Osteocyte (in vitro differentiated cells): Measurements from ENCODE around the gene RNU7-1. TPM values are rescaled to one million over a fixed set of nuclear protein-coding genes. Genes with fewer than 3 reads are reported as not detected.

Experiments used
- DNase-seq: peaks from one replicate; pipeline ENCODE4 v3.0.0; 2021; ENCODE audit warnings: mixed read lengths; ENCODE audit not compliant: unreplicated experiment; ENCODE audit errors: extremely low spot score
- H3K27ac Mint-ChIP-seq: one replicate; pipeline ENCODE4 v1.8.0; 2021; ENCODE audit warnings: mild to moderate bottlenecking, mixed read lengths; ENCODE audit not compliant: unreplicated experiment
- H3K27me3 Mint-ChIP-seq: one replicate; pipeline ENCODE4 v1.8.0; 2021; ENCODE audit warnings: mixed read lengths; ENCODE audit not compliant: unreplicated experiment
- H3K36me3 Mint-ChIP-seq: one replicate; pipeline ENCODE4 v1.8.0; 2021; ENCODE audit warnings: mixed read lengths; ENCODE audit not compliant: unreplicated experiment
- H3K4me1 Mint-ChIP-seq: one replicate; pipeline ENCODE4 v1.8.0; 2021; ENCODE audit warnings: mixed read lengths; ENCODE audit not compliant: unreplicated experiment
- H3K4me3 Mint-ChIP-seq: one replicate; pipeline ENCODE4 v1.8.0; 2021; ENCODE audit warnings: mild to moderate bottlenecking, moderate library complexity, mixed read lengths; ENCODE audit not compliant: unreplicated experiment
- H3K9me3 Mint-ChIP-seq: one replicate; pipeline ENCODE4 v1.8.0; 2021; ENCODE audit warnings: mixed read lengths; ENCODE audit not compliant: unreplicated experiment
- total RNA-seq: library from RNA; stranded (reverse); gene quantifications from 2 replicates; pipeline ENCODE4 v1.2.1, GENCODE V29; 2021
- TF ChIP-seq, protein P1 (sequence below): fragments of 200-600 bp; sonication (generic); IDR thresholded peaks from 2 replicates; pipeline ENCODE4 v1.5.0; 2021; ENCODE audit warnings: antibody characterized with exemption, mild to moderate bottlenecking, moderate library complexity

Gene RNU7-1
- total RNA-seq, 1 donor from 2014 or later, result not detected

DNA sequence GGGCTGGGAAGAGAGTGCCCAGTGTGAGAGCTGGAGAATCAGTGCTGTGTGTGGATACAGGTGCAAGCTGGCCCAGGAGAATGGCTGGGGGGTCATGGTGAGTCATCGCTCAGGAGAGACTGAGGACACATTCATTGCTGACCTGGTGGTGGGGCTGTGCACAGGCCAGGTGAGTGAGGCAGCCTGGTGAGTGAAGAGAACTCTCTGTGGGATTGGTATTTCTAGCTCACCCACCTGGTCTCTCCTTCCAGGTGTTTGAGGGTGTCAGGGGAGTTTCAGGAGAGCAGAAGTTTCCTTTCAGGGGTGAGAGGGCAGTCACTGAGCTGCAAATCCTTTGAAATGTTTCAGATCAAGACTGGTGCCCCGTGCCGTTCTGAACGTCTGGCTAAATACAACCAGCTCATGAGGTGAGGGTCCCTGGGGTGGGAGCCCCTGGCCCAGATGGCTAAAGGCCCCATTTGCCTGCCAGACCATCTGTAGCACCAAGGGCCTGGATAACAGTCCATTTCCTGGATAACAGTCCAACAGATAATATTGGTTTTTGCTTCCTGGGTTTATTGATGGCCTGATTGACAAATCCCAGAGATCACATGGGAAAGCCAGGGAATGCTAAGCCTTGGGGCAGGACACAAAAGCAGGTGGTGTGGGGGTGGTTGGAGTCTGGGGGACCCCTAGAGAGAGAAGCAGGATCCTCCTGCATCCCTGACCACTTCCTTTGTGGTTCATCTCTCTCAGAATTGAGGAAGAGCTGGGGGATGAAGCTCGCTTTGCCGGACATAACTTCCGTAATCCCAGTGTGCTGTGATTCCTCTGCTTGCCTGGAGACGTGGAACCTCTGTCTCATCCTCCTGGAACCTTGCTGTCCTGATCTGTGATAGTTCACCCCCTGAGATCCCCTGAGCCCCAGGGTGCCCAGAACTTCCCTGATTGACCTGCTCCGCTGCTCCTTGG, 21.3 kb upstream of the RNU7-1 start:
- no peak overlapping the region for H3K4me3 Mint-ChIP-seq
- no peak overlapping the region for H3K27ac Mint-ChIP-seq
- peaks cover 35% of the 10 kb centered on the region for H3K4me1 Mint-ChIP-seq
- no peak for DNase-seq
- TF ChIP-seq, protein P1, sequence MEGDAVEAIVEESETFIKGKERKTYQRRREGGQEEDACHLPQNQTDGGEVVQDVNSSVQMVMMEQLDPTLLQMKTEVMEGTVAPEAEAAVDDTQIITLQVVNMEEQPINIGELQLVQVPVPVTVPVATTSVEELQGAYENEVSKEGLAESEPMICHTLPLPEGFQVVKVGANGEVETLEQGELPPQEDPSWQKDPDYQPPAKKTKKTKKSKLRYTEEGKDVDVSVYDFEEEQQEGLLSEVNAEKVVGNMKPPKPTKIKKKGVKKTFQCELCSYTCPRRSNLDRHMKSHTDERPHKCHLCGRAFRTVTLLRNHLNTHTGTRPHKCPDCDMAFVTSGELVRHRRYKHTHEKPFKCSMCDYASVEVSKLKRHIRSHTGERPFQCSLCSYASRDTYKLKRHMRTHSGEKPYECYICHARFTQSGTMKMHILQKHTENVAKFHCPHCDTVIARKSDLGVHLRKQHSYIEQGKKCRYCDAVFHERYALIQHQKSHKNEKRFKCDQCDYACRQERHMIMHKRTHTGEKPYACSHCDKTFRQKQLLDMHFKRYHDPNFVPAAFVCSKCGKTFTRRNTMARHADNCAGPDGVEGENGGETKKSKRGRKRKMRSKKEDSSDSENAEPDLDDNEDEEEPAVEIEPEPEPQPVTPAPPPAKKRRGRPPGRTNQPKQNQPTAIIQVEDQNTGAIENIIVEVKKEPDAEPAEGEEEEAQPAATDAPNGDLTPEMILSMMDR, result no peak
- H3K27me3 Mint-ChIP-seq, result no peaks in the 10 kb centered on the region
- H3K9me3 Mint-ChIP-seq, result no peaks in the 10 kb centered on the region
- H3K36me3 Mint-ChIP-seq, result peaks cover 3% of the 10 kb centered on the region

DNA sequence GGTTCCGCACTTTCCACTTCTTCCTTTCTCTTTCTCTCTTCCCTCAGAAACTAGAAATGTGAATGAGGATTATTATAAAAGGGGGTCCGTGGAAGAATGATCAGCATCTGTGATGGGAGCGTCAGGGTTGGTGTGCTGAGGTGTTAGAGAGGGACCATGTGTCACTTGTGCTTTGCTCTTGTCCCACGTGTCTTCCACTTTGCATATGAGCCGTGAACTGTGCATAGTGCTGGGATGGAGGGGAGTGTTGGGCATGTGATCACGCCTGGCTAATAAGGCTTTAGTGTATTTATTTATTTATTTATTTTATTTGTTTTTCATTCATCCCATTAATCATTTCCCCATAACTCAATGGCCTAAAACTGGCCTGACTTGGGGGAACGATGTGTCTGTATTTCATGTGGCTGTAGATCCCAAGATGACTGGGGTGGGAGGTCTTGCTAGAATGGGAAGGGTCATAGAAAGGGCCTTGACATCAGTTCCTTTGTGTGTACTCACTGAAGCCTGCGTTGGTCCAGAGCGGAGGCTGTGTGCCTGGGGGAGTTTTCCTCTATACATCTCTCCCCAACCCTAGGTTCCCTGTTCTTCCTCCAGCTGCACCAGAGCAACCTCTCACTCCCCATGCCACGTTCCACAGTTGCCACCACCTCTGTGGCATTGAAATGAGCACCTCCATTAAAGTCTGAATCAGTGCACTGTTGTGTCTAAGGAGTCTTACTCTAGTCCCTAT, 20.4 kb upstream of the RNU7-1 start:
- no peaks in the 10 kb centered on the region for H3K9me3 Mint-ChIP-seq
- no peak overlapping the region for H3K27ac Mint-ChIP-seq
- H3K36me3 Mint-ChIP-seq, result peaks cover 3% of the 10 kb centered on the region
- no peak overlapping the region for H3K4me3 Mint-ChIP-seq
- H3K27me3 Mint-ChIP-seq, result no peaks in the 10 kb centered on the region
- TF ChIP-seq, protein P1, result no peak
- DNase-seq, result no peak
- peaks cover 35% of the 10 kb centered on the region for H3K4me1 Mint-ChIP-seq

DNA sequence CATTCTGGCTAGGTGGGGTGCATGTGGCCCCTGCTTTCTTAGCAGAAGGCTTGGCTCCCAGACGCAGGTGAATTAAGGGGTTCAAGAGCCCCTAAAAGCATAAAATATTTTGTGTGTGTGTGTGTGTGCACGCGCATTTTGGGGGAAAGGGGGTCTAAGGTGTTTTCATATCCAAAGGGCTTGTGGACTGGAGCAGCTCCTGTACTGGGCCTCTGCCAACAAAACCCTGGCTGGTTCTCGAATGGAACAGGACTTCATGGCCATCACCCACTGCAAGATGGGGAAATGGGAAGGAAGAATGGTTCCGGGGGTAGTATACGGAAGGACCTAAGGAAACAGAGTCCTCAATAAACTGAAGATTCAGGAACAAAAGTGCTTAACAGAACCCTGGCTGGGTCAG, 19.8 kb upstream of the RNU7-1 start:
- Mint-ChIP-seq H3K4me1 (peaks cover 39% of the 10 kb centered on the region), H3K4me3 (no peak overlapping the region), H3K27me3 (no peaks in the 10 kb centered on the region), H3K36me3 (peaks cover 3% of the 10 kb centered on the region), H3K9me3 (no peaks in the 10 kb centered on the region), H3K27ac (peak overlapping the region; percentile 99)
- TF ChIP-seq, protein P1, result no peak
- no peak for DNase-seq

DNA sequence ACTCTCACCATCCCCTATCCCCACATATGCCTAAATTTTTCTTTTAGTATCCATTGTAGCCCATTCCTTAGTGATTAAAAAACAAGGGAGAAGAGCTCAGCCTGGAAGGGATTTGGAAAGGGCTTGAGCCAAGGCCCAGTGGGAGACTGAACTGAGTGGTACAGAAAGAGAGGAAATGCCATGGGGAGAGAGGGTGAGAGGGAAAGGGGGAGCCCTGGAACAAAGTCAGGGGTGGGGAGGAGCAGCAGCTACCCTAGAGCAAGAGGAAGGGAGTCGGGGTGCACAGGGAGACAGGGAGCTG, 18.4 kb upstream of the RNU7-1 start:
- H3K4me3 Mint-ChIP-seq, result peak overlapping the region; percentile 86
- H3K27ac Mint-ChIP-seq, result peak overlapping the region; percentile 99
- H3K27me3 Mint-ChIP-seq, result no peaks in the 10 kb centered on the region
- no peaks in the 10 kb centered on the region for H3K9me3 Mint-ChIP-seq
- H3K4me1 Mint-ChIP-seq, result peaks cover 52% of the 10 kb centered on the region
- TF ChIP-seq, protein P1, result no peak
- no peak for DNase-seq
- no peaks in the 10 kb centered on the region for H3K36me3 Mint-ChIP-seq
